DND-41 (cell line): Measurements from ENCODE around the gene ANO2.

Experiments
- ATAC-seq: fragments of 200-7000 bp; cut with Tn5 transposase; 3 replicates; pipeline ENCODE4 v1.9.1; 2021; ENCODE audit warnings: low read depth; ENCODE audit not compliant: insufficient read depth
- DNase-seq: peaks from one replicate; pipeline ENCODE4 v3.0.0-alpha.2; 2020
- H2AFZ ChIP-seq: 2 replicates; pipeline ENCODE4 v1.6.0; 2012; ENCODE audit warnings: low read depth, low read length
- H3K27ac ChIP-seq: 2 replicates; pipeline ENCODE4 v1.5.1; 2012; ENCODE audit warnings: low read length, inconsistent platforms
- H3K27me3 ChIP-seq: fragments of 200-600 bp; sonication (generic); 2 replicates; pipeline ENCODE4 v1.6.0; 2012; ENCODE audit warnings: low read length, mild to moderate bottlenecking, inconsistent platforms; ENCODE audit not compliant: insufficient read depth, poor library complexity
- H3K36me3 ChIP-seq: 2 replicates; pipeline ENCODE4 v1.5.1; 2012; ENCODE audit warnings: low read length, inconsistent platforms; ENCODE audit not compliant: insufficient read depth
- H3K4me1 ChIP-seq: 2 replicates; pipeline ENCODE4 v1.5.1; 2012; ENCODE audit warnings: mild to moderate bottlenecking, low read length; ENCODE audit not compliant: insufficient read depth
- H3K4me2 ChIP-seq: 2 replicates; pipeline ENCODE4 v1.6.0; 2012; ENCODE audit warnings: mild to moderate bottlenecking, moderate library complexity, low read length, inconsistent platforms; ENCODE audit not compliant: insufficient read depth
- H3K4me3 ChIP-seq, 2 experiments: fragments of 200-600 bp in 1 of 2; shearing (Covaris generic) in 1 of 2; 2 replicates each; pipeline ENCODE4 v1.5.1; 2012 to 2016; ENCODE audit warnings: inconsistent platforms in 2 of 2, low read length in 2 of 2, mild to moderate bottlenecking in 2 of 2, low read depth in 1 of 2, moderate library complexity in 1 of 2
- H3K79me2 ChIP-seq: 2 replicates; pipeline ENCODE4 v1.6.0; 2012; ENCODE audit warnings: low read length, inconsistent platforms; ENCODE audit not compliant: insufficient read depth
- H3K9ac ChIP-seq: 2 replicates; pipeline ENCODE4 v1.6.0; 2012; ENCODE audit warnings: low read depth, mild to moderate bottlenecking, inconsistent platforms, low read length, moderate library complexity
- H3K9me3 ChIP-seq: 2 replicates; pipeline ENCODE4 v1.5.1; 2012; ENCODE audit warnings: low read length, moderate library complexity, mild to moderate bottlenecking, inconsistent platforms; ENCODE audit not compliant: insufficient read depth, severe bottlenecking
- H4K20me1 ChIP-seq: 2 replicates; pipeline ENCODE4 v1.6.0; 2012; ENCODE audit warnings: low read length; ENCODE audit not compliant: insufficient read depth
- EZH2 ChIP-seq: IDR thresholded peaks from 3 replicates; pipeline ENCODE4 v1.6.1; 2012; ENCODE audit warnings: borderline replicate concordance, low read depth, mild to moderate bottlenecking, moderate library complexity, low read length, inconsistent platforms; ENCODE audit not compliant: severe bottlenecking
- TF ChIP-seq, protein P1 (sequence below): IDR thresholded peaks from 2 replicates; pipeline ENCODE4 v1.5.1; 2012; ENCODE audit warnings: borderline replicate concordance, low read length, moderate library complexity, mild to moderate bottlenecking; ENCODE audit not compliant: poor library complexity, severe bottlenecking; ENCODE audit errors: extremely low read depth

The ANO2 gene

DNA sequence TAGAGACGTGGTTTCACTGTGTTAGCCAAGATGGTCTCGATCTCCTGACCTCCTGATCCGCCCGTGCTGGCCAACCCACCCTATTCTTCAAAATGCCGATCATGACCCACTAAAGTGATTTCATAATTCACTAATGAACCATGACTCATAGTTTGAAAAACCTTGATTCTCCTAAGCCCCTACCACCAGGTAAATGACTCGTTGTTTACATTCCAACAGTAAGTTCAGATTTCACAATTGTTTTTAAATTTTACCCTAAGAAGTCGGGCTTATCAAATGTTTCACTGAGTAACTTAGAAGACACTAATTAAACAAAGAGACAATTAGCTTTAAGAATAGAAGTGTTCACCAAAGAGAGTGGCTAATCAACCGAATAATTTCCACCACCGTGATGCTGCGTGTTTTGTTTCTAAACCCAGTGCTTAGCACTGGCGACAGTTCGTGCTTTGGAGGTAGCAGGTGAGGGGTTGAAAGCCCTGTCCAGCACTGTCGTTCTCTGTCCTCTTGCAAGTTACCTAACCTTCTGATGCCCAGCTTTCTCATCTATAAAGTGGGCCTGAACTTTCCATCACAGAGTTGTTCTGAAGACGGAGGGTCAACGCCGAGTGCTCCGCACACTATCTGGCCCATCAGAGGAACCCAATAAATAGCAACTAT, 376.6 kb downstream of the ANO2 start:
- Histone ChIP-seq H3K79me2 (no peaks in the 10 kb centered on the region), H4K20me1 (no peaks in the 10 kb centered on the region; the same call in 1 of the 2 replicates), H3K4me1 (no peaks in the 10 kb centered on the region), H3K36me3 (no peaks in the 10 kb centered on the region), H2AFZ (no peak overlapping the region), H3K27ac (no peak overlapping the region), H3K27me3 (peaks cover 18% of the 10 kb centered on the region), H3K4me3 (no peak overlapping the region), H3K9ac (no peak overlapping the region), H3K4me2 (no peak overlapping the region), H3K9me3 (no peaks in the 10 kb centered on the region)
- DNase-seq (no peak), ATAC-seq (no peak)
- TF ChIP-seq, protein P1, sequence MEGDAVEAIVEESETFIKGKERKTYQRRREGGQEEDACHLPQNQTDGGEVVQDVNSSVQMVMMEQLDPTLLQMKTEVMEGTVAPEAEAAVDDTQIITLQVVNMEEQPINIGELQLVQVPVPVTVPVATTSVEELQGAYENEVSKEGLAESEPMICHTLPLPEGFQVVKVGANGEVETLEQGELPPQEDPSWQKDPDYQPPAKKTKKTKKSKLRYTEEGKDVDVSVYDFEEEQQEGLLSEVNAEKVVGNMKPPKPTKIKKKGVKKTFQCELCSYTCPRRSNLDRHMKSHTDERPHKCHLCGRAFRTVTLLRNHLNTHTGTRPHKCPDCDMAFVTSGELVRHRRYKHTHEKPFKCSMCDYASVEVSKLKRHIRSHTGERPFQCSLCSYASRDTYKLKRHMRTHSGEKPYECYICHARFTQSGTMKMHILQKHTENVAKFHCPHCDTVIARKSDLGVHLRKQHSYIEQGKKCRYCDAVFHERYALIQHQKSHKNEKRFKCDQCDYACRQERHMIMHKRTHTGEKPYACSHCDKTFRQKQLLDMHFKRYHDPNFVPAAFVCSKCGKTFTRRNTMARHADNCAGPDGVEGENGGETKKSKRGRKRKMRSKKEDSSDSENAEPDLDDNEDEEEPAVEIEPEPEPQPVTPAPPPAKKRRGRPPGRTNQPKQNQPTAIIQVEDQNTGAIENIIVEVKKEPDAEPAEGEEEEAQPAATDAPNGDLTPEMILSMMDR = no peak
- TF ChIP-seq EZH2 = no peak

DNA sequence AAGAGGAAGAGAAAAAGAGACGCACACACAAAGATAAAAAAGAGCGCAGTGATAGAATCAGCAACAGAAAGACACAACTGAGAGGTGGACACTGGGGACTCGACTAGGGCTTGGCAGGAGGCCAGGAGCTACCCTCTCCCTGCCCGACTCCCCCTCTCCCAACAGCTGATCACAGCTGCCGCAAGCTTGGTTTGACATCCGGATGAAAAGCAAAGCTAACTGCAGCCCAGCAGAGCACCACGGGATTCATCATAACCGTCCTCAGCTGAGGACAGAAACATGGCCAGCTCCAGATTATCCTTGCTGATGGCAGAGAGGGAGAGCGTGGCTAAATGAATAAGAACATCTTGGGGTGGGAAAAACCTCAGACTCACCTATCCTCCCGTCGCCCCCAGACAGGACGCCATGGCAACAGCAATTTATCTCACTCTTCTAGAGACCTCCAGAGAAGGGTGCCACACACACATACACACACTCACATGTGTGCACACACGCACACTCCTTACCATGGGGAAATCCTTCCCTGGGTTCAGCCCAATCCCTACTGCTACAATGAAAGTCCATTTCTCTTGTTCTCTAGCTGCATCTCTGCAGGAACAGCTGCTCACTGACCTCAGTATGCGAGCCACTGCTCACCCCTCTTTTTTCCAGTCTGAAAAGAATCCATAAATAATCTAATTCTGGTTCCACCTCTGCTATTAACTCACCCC, 377.9 kb downstream of the ANO2 start:
- peaks cover 18% of the 10 kb centered on the region for H3K27me3 ChIP-seq

DNA sequence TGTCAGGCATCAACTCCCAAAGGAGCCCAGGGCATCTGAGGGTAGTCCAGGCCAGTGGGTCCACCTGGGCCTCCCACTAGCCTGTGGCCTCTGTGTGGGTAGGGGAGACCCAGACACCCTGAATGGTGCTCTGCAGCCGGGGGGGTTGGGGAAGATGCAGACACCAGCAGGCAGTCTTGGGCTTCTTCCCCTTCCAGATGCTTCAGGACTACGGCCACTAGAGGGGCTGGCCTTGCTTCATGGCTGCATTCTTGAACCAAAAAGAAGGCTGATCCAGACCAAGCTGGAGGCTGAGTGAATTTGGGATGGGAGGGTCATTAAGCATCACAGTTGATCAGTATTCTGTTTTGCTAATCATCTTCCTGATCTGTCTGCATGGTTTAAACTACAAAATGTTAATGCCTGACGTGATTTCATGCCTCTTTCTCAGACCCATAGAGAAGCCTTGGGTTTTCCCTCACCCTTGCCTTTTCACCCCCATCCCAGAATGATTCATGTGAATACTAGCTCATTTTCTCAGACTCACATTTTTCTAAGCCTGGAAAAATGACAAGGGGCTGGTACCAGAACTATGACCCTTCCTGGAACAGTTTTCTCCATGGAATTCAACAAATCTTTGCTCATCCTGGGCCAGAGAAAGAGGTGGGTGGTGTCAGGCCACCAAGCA, 379.0 kb downstream of the ANO2 start:
- no peak overlapping the region for H3K27ac ChIP-seq
- TF ChIP-seq EZH2 = no peak
- TF ChIP-seq, protein P1 = no peak
- H3K4me3 ChIP-seq = no peak overlapping the region
- ATAC-seq = no peak
- no peaks in the 10 kb centered on the region for H3K4me1 ChIP-seq
- no peak overlapping the region for H3K9ac ChIP-seq
- H3K9me3 ChIP-seq = no peaks in the 10 kb centered on the region
- H3K36me3 ChIP-seq = no peaks in the 10 kb centered on the region
- H3K27me3 ChIP-seq = peaks cover 16% of the 10 kb centered on the region
- H2AFZ ChIP-seq = no peak overlapping the region
- no peaks in the 10 kb centered on the region; the same call in 1 of the 2 replicates for H4K20me1 ChIP-seq
- no peak overlapping the region for H3K4me2 ChIP-seq
- no peaks in the 10 kb centered on the region for H3K79me2 ChIP-seq
- no peak for DNase-seq

More for the DNA sequence above, 377.9 kb downstream of the ANO2 start:
- H3K79me2 ChIP-seq = no peaks in the 10 kb centered on the region
- H4K20me1 ChIP-seq = no peaks in the 10 kb centered on the region; the same call in 1 of the 2 replicates
- H3K4me1 ChIP-seq = no peaks in the 10 kb centered on the region
- no peak overlapping the region for H3K9ac ChIP-seq
- no peaks in the 10 kb centered on the region for H3K36me3 ChIP-seq
- no peak overlapping the region for H2AFZ ChIP-seq
- H3K9me3 ChIP-seq = no peaks in the 10 kb centered on the region
- TF ChIP-seq, protein P1 = no peak
- no peak for TF ChIP-seq EZH2
- DNase-seq = no peak
- no peak for ATAC-seq
- no peak overlapping the region for H3K4me2 ChIP-seq
- H3K27ac ChIP-seq = no peak overlapping the region
- no peak overlapping the region for H3K4me3 ChIP-seq
